HG02852 (cell line): ENCODE measurements around the gene MYBPH.

Experiments
- ATAC-seq: cut with Tn5 transposase; IDR thresholded peaks from one replicate; pipeline ENCODE4 v1.9.1; 2021; ENCODE audit warnings: mild to moderate bottlenecking, moderate library complexity; ENCODE audit not compliant: unreplicated experiment

MYBPH gene

DNA sequence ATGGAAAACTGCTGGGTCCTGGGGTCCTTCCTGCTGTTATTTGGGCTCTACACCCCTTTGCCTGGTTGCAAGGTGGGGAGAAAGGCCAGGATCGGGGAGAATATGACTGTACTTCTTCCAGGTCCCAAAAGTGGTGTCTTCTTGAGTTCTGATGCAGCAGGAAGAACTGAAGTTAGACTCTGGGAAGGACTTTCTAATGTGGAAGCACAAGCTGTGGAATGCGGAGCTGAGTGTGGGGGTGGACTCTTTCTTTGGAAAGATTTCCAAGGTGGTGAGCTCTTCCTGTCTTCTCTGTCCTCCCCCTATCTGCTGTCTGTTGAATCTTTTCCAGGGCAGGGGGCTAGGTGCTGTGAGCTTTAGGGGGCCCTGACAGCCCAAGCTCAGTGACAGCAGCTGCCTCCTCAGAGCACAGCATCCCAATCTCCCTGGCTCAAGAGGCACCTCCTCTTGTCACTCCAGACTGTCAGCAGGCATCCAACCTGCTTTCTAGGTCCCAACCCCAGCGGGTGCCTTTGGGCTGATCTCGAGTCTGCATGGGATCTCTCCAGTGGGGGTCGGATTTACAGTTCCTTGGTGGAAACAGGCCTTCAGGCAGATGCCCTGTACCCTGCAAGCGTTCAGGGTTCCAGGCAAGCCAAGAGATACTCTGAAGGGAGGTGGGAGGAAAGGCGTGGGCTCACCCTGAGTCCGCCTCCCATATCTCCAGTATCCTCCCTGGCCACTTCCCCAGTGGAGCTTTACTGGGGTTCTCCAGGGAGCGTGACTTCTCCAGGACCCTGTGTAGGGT is 24.9 kb downstream of the MYBPH start:
- ATAC-seq, result no peak

DNA sequence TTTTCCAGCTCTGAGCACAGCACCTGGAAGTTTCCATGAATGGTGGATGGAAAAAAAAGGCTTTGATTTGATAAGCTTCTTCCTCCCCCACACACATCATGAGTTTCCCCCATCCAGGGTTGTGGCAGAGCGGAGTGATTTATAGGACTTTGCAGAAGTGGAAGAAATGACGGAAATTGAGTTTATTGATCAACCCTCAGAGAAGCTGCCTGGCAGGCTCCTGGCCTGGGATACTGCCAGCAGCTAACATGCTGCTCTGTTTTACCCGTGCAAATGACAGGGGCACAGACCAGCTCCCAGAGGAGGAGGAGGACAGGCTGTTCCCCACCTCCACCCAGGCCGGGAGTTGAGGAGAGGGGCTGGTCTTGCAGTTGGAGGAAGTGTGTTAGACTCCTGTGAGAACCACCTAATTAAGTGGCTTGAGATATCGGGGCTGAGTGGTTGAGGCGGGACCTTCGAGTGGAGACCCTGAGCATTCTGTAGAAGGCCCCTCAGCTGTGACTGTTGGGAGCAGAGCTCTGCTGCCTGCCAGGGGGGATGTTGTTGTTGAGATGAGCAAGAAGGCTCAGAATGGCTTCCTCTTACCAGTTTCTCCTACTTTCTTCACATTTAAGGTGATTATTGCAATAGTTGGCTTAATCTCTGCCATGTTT is 26.3 kb downstream of the MYBPH start:
- ATAC-seq, result no peak

DNA sequence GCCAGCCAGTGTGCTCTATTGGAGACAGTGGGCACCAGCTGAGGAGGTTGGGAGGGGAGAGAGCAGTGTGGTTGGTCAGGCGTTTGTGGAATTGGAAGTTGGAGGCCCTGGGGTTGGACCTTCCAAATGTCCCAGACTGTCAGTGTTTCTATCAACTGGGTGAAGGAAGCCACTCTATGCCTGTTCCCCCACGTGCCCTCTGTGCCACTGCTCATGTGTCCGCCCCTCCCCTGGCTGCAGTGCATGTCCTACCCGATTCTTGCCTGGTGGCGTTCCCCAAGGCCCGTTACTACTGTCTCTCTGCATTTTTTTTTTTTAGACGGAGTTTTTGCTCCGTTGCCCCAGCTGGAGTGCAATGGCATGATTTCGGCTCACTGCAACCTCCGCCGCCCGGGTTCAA is 27.0 kb downstream of the MYBPH start:
- ATAC-seq, result no peak

DNA sequence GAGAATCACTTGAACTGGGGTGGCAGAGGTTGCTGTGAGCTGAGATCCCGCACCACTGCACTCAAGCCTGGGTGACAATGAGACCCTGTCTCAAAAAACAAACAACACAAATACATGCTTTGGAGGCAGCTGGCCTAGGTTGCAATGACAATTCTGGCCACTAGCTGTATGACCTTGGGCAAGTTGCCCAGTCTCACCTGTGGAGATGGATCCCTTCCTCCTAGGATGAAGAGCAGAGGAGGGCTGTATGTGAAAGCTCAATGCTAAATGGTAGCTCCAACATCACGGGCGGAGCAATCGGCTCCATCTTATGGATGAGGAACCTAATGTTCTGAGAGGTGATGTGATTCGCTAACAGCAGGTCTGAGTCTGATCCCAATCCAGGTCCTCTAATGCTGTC is 27.5 kb downstream of the MYBPH start:
- ATAC-seq, result no peak

DNA sequence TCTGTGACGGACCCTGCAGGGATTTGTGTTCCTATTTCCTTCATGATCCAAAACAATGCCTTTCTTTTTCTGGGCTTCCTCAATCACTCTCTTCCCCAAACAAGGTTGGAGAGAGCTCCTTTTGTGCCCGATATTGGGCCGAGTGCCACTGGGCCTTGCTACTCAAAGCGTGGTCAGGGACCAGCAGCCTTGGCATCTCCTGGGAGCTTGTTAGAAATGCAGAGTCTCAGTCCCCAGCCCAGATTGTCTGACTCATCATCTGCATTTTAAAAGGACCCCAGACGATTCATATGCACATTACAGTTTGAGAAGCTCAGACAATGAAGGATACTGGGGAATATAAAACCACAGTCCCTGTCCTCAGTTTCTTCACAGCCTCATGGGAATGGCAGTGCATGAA is 28.2 kb downstream of the MYBPH start:
- no peak for ATAC-seq

DNA sequence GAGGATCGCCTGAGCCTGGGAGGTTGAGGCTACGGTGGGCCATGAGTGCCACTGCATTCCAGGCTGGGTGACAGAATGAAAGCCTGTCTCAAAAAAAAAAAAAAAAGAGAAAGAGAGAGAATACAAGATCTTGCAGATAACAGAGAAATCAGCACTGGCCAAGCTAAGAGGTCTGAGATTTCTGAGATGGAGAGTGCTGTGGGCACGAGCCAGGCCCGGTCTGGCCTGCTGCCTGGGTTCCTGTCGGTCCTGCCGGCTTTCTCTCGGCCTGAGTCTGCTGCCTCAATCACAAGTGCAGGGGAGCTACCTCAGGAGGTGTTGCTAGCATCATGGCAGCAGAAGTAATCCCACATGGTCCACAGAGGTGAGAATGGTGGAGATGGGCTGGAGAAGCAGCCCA is 29.1 kb downstream of the MYBPH start:
- no peak for ATAC-seq

DNA sequence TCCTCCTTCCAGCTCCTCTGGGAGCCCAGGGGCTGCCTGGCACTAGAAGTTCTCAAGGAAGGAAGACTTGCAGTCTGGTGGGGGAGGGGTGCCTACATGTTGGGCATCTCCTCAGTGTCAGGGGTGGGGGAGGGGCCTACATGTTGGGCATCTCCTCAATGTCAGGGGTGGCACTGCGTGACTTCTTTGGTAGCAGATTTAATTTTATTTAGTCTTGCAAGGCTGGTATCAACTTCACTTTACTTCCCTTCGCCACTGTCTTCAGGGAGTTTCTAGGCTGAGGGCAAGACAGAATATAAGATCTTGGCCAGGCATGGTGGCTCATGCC is 29.6 kb downstream of the MYBPH start:
- no peak for ATAC-seq

DNA sequence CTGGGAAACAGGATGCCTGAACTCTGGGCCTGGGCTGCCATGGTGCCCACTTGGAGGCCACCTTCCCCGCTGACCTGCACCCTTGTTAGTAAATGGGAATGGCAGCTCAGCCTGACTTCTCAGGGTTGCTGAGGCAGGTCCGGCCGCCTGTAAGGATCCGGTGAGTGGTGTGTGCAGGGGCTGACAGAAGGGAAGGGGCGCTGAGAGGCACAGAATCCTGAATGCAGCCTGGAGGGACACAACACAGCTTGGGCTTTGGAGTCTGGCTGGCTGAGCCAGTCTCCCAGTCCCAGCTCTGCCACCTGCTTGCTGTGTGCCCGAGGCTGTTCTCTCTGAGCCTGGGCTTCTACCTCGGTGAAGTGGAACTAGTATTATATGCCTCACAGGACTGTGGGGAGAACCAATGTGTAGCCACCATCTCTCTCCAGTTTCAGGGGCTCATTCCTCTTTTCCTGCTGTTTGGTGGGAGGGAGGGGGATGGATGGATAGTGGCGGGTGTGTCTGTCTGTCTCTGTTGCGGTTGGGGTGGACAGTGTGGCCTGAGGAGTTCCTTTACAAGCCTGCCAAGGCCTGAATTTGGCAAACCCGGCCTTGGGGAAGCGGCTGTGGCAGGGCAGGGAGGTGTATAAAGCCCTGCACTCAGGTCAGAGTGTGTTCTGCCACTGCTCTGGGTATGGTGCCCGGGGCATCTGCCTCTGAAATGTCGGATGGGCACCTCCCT is 30.1 kb downstream of the MYBPH start:
- ATAC-seq, result no peak

DNA sequence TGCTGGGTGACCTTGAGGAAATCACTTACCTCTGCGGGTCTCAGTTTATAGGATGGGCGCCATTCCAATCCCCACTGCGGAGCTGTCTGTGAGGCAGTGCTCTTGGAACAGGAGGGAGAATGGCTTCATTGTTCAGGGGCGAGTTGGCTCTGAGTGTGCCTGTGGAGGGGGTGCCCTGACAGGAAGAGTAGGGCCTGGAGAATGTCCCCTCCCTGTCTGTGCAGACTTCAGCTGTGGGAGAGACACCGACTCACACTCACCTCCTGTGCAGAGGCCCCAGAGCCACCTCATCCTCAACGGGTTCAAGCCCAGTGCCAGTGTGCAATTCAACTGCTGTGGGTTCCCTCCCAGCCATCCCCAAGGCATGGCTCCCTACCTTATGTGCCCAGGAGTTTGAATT is 31.0 kb downstream of the MYBPH start:
- ATAC-seq, result no peak

DNA sequence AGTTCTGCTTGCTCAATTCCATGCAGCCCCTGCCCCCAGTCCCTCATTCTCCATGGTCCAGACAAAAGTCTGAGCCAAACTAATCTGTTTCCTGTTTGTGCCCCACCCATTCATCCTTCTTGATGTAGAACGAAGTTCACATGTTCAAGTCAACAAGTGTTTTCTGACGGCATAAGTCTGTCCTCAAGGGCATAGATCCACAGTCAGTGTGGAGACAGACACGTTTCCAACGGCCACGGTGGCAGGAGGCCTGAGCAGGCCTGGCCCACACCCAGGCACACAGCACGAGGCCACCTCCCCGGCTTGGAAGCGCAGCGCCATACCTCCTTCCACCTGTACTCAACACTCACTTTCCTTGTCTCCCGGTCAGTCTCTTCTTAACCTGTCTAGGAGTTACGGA is 32.0 kb downstream of the MYBPH start:
- ATAC-seq, result no peak

DNA sequence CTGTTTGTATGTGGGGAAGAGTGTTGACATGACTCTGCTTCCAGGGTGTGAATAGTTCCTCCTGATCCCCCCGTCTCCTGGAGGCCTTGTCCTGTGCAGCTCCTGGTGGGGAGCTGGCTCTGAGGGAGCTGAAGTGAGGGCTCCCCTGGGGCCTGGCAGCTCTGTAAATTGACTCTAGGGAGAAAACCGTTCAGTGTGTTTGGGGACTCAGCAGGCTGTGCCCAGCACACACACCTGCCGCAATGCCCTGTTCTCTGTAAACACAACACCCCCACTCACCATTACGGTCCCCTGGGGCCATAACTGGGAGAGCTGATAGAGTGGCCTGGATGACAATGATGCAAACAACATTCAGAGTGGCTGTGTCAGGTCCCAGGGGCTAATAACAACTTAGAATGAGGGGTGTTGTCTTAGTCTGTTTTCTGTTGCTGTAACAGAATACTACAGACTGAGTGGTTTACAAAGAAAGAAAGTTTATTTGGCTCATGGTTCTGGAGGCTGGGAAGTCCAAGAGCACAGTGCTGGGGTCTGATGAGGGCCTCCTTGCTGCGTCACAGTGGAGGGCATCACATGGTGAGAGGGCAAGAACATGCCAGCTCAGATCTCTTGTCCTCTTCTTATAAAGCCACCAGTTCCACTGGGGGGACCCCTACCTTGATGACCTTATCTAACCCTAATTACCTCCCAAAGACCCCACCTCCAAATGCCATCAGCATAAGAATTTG is 32.8 kb downstream of the MYBPH start:
- ATAC-seq, result no peak

DNA sequence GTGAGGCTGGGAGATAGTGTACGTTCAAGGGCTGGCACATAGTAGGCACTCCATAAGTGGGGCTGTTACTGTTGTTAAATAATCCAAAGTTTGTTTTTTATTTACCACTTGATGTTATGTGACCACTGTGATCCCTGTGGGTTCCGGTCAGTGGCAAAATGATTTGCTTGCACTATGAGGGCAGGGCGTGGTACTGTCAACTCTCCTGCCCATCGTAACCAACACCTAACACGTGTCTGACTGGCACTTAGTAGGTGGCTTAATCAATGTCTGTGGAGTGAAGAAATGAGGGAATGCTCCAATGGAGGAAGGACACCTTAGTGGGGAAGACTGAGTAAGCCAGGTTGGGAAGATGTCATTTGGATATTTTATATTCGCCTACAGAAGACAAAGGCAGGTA is 33.5 kb downstream of the MYBPH start:
- no peak for ATAC-seq

DNA sequence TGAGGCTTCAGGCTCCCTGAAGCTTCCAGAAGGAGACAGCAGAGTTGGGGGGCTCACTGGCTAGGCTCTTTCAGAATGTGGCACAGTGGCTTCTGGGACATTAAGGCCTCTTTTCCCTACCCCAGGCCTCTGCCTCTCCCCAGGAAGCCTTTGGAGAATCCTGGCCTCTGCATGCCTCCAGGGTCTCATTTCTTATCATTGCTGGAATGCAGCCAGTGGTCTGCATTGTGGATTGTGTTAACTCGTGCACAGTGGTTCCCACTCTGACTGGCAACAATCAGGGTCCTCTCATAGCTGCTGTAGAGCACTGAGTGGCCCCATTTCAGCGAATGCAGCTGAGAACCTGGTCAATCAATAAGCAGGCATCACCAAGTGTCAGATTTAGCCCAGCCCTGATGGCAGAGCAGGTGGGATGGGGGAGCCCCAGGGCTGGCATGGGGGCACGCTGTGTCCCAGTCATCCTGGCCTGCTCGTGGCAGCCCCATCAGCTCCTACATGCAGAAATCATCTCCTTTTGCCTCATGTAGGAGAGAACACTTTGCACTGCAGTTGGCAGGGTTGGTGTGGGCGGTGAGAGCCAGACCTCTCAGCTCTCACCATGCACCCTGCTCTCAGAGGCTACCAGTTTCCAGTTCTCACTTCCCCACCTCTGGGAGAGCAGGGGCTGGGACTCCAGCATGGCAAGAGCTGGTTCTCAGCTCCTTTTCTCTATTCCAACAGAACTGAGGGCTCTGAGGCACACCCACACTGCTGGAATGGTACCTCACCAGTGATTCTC is 34.7 kb downstream of the MYBPH start:
- ATAC-seq, result no peak

DNA sequence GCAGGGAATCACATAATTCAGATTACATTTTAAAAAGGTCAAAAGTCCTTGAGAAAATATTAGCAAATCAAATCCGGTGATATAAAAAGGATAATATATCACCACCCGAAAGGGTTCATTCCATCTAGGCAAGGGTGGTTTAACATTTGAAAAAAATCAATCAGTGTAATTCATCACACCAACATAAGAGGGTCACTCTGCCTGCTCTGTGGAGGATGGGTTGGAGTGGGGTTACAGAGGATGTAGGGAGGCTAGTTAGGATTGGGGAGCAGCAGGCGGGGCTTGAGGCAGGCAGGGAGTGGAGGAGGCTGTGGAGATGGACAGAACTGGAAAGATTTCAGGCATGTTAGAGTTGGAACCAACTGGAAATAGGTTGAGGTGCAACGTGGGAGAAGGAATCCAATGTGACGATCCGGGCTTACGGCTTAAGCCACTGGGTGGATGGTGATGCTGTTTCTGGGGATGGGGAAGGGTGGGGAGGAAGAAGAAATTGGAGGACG is 35.6 kb downstream of the MYBPH start:
- ATAC-seq, result no peak

DNA sequence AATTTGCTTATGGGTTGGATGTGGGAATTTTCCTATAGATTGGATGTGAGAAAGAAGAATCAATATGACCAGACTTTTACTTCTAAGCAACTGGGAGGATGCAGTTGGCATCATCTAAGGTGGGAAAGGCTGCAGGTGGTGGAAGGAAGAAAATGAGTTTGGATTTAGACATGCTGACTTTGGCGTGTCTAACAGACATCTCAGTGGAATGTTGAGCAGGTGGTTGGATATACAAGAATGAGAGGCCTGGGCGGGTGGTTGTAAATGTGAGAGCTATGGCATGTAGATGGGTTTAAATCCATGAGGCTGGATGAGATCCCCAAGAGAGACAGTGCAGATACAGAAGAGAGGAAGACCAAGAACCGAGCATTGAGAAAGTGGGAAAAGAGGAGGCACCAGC is 37.6 kb downstream of the MYBPH start:
- ATAC-seq, result no peak

DNA sequence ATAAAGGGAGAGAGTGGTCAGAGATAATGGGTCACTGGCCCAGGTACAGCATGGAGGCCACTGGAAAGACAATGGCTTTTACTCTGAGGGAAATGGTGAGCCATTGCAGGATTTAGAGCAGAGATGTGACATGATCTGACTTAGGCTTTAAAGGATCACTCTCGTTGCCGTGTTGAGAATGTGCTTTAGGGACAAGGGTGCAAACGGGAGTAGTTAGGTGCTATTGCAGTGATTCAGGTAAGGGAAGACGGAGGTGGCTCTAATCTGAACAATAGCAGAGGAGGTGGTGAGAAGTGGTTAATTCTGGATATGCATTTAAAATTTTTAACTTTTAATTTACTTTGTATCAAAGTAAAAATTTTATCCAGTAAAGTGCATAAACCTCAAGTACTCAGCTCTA is 38.3 kb downstream of the MYBPH start:
- no peak for ATAC-seq

DNA sequence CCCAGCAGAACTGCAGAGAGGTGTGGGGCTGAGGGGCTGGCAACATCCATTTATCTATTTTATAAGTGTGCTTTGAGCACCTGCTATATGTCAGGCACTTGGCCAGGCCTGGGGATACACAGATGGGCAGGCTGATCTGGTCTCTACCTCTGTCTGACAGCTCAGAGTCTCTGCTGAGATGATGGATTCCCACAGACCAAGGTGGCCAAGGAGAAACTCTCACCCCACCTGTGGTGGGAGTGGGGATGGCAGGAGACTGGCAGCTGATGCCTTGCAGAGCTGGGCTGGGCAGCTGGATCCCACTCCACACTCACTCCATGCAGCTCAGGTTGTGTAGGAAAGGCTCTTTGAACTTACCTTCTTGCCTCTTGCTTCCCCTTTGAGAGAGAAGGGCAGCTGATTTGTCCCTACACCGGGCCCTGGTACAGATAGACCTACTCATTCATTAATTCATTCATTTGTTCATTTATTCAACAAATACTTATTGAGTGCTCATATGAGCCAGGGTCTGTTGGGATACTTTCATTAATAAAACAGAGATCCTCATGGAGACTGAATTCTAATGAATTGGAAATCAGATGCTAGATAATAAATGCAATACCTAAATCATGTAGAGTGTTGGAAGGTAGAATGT is 39.1 kb downstream of the MYBPH start:
- ATAC-seq, result no peak

DNA sequence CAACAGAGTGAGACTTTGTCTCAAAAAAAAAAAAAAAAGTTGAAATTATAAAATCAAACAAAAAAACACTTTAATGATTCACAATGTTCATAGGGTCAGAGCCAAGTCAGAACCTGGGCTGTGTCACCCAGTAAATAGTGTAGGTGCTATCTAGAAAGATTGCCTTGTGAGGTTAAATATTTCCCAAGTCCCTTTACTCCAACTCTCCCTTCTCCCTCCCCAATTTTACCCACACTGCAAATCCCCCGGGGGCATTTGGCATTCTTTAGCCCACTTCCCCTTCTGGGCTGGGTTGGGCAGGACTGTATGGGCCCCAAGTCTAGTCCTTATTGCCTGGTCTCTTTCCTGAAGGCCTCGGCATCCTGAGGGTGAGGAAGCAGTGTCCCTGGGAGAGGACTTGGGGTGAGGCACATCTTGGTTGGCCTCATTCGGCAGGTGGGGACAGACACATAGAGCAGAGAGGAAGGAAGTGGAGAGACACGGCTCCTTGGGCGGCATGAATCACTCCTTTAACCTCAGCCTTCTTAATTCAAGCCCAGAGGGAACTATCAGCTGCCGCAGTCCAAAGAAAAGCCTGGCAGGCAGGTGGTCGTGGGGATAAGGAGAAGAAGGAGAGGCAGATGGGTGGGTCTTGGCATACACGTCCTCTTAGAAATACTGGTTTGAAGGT is 39.9 kb downstream of the MYBPH start:
- ATAC-seq, result no peak

DNA sequence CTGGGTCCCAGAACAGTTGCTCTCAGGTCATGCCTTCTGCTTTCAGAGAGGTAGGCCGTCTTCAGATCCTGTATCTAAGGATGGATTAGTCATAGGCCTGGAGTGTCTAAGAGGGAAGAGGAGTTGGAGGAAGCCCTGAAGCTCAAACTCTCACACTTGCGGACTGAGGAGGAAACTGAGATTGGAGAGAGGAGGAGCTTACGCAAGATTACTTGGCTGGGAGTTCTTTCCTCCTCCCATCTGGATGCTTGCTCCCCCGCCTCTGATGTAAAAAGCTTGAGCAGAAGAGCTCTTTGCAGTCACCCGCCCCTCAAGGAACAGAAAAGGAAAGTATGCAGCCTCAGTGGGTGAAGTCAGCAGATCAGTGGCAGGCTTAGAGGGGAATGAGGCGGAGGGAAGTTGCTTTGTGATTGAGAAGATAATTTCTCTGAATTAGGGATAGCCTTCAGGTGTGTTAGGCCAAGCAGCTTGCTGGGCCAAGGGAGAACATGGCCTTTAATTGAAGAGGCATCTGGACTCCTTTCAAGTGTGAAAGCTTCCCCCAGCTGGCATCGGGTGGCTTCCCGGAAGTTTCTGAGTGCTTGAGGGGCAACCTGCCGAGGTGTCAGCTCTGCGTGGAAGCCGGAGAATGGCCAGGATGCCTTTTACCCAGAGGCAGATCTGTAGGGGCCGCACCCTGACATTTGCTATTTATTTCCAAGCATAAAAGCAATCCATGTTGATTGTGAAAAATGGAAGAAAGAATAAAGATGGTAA is 41.5 kb downstream of the MYBPH start:
- ATAC-seq, result no peak
